Fibroblast of villous mesenchyme (primary cell): ENCODE data around the gene SLC1A2. TPM values are rescaled to one million over a fixed set of nuclear protein-coding genes. Genes with fewer than 3 reads are reported as not detected.

Source experiments
- DNase-seq: peaks from one replicate; pipeline ENCODE4 v3.0.0-alpha.2; 2010; ENCODE audit warnings: low read depth
- H3K4me3 ChIP-seq: 2 replicates; pipeline ENCODE4 v1.5.1; 2011; ENCODE audit warnings: low read depth, mild to moderate bottlenecking, low read length
- CTCF ChIP-seq: IDR thresholded peaks from 2 replicates; pipeline ENCODE4 v1.5.1; 2012; ENCODE audit warnings: low read depth, mild to moderate bottlenecking, low read length; ENCODE audit not compliant: insufficient read depth
- total RNA-seq: library from RNA; depleted of rRNA; stranded (reverse); fragments of >200 nt; gene quantifications from 2 replicates; pipeline ENCODE4 v1.2.3, GENCODE V29; 2012

Gene SLC1A2
- total RNA-seq, 1 donor = 23.7 TPM

GRCh38 chr11:35235936-35236666 is 183.3 kb downstream of the SLC1A2 start:
- no peak overlapping the region for H3K4me3 ChIP-seq
- no peak for TF ChIP-seq CTCF
- no peak for DNase-seq

GRCh38 chr11:35235498-35235897 is 183.9 kb downstream of the SLC1A2 start:
- DNase-seq = no peak
- H3K4me3 ChIP-seq = no peak overlapping the region
- no peak for TF ChIP-seq CTCF

- no peak overlapping the region for H3K4me3 ChIP-seq
- no peak for DNase-seq
- TF ChIP-seq CTCF = no peak
Measured at GRCh38 chr11:35235157-35235468, 184.2 kb downstream of the SLC1A2 start.

DNA sequence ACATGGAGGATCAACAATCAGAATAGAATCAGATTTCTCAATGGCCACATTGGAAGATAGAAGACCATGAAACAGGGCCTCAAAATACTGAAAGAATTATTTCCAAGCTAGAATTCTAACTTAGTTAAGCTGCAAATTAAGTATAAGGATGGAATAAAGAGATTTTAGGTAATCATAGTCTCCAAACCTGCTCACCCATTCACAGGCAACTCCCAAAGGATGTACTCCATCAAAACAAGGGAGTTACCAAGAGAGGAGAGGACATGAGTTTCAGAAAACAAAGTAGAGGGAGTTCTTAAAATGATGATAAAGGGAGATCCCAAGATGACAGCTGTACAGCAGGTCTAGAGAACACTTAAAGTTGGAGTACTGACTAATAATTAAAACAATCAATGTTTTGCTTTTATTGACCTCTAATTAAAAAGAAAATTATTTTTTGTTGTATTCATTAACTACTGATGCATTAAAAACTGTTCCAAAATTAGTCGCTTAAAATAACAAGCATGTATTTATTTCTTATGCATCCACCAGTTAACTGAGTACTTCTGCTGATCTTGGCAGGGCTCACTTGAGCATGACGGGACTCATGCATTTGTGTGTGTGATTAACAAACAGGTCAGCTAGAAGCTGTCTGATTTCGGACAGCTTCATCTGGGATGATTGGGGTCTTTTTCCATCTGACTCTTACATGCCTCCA is 184.8 kb downstream of the SLC1A2 start:
- no peak overlapping the region for H3K4me3 ChIP-seq
- TF ChIP-seq CTCF = no peak
- no peak for DNase-seq

DNA sequence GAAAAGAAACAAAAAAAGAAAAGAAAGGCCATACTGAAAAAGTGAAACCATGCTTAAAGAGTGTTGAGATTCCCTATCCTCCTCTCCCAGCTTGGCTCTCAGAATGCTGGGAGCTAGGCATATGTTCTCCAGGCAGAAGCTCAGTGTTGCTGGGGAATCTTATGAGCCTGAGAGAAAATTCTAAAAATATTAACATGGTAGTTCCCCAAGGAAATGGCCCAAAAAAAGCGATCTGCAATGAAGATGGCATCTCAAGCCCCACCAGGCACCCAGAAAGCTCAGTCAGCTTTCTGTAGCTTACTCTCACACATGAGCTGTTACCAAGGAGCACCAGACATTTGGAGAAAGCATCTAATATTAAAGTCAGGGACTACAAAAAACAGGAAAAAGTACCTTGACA is 185.8 kb downstream of the SLC1A2 start:
- H3K4me3 ChIP-seq = no peak overlapping the region
- no peak for DNase-seq
- no peak for TF ChIP-seq CTCF

DNA sequence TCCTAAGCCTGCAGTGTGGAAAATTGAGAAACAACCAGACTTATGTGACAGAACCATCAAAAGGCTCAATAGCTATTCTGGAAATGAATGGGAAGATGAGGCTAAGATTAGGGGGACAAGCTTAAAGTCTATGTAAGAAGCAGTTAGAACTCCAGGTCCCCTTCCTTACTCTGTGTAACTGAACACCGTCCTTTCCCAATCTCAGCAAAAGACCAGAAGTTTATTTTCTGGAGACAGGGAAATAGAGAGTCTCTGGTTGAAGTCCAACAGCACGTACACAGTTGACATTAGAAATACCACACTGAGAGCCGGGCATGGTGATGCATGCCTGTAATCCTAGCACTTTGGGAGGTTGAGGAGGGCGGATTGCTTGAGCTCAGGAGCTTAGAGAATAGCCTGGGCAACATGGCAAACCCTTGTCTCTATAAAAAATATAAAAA is 186.4 kb downstream of the SLC1A2 start:
- TF ChIP-seq CTCF = no peak
- DNase-seq = peak; percentile 45

More for the DNA sequence above, 186.4 kb downstream of the SLC1A2 start:
- no peak overlapping the region for H3K4me3 ChIP-seq
